Body of pancreas (tissue), 4 donors: Measurements from ENCODE around the gene MPLKIP.

Experiments
- CTCF ChIP-seq, 7 experiments: fragments of 450-650 bp in 4 of 7; fragments of 200-600 bp in 3 of 7; sonication (generic) in 3 of 7; IDR thresholded peaks; one replicate each; pipeline ENCODE4 v1.5.1; 2016 to 2019; ENCODE audit warnings: antibody characterized with exemption in 7 of 7
- POLR2A ChIP-seq, 3 donors: fragments of 450-650 bp; IDR thresholded peaks; one replicate each; pipeline ENCODE4 v1.6.1; 2016; ENCODE audit warnings: antibody characterized with exemption in 3 of 3, mild to moderate bottlenecking in 2 of 3

DNA sequence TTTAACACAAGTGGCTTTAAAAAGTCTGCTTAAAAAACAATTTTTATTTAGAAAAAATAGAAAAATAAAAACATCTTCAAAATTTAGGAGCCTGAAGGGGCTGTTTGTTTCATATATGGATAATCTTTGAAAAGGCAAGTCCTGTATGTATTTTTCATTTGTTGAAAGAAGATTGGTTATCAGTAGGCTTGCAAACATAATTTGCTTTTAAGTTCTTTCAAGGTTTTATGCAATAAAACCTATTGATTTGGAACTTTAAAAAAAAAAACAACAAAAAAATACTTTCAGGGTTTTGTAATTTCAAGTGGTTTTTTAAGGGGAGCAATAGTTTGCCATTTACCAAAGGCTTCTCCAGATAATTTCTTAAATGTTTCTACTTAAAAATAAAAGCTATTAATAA, 35.6 kb downstream of the MPLKIP start:
- TF ChIP-seq CTCF (IDR thresholded peaks at IDR 0.05) (no peak), POLR2A (IDR thresholded peaks at IDR 0.05) (no peak)
